Keratinocyte (primary cell): ENCODE results near the gene KCTD1. TPM values are rescaled to one million over a fixed set of nuclear protein-coding genes. Genes with fewer than 3 reads are reported as not detected.

Source experiments
- DNase-seq: peaks from one replicate; pipeline ENCODE4 v3.0.0-alpha.2; 2011; ENCODE audit warnings: low read depth, missing footprints, low spot score
- FAIRE-seq: peaks from 2 replicates; lab custom pipeline; 2011; peaks lifted over from hg19 to GRCh38; lab: Jason Lieb, UNC
- H2AFZ ChIP-seq: 2 replicates; pipeline ENCODE4 v1.6.0; 2012; ENCODE audit warnings: low read length, control low read depth, inconsistent platforms; ENCODE audit not compliant: control insufficient read depth
- H3K27ac ChIP-seq: 2 replicates; pipeline ENCODE4 v1.5.1; 2011; ENCODE audit warnings: low read length; ENCODE audit not compliant: control insufficient read depth, insufficient read depth
- H3K27me3 ChIP-seq: 3 replicates; pipeline ENCODE4 v1.6.0; 2011; ENCODE audit warnings: low read length; ENCODE audit not compliant: control insufficient read depth, insufficient read depth; ENCODE audit errors: extremely low read depth
- H3K36me3 ChIP-seq, 2 experiments: 2 replicates in 1 of 2; 3 replicates in 1 of 2; pipeline ENCODE4 v1.5.1; 2011; ENCODE audit warnings: low read length in 2 of 2, mild to moderate bottlenecking in 1 of 2; ENCODE audit not compliant: control insufficient read depth in 2 of 2, insufficient read depth in 2 of 2; ENCODE audit errors: extremely low read depth in 1 of 2
- H3K4me1 ChIP-seq: 3 replicates; pipeline ENCODE4 v1.5.1; 2011; ENCODE audit warnings: low read length; ENCODE audit not compliant: control insufficient read depth, insufficient read depth; ENCODE audit errors: extremely low read depth
- H3K4me2 ChIP-seq: 3 replicates; pipeline ENCODE4 v1.6.0; 2011; ENCODE audit warnings: low read depth, low read length; ENCODE audit not compliant: control insufficient read depth, insufficient read depth; ENCODE audit errors: extremely low read depth
- H3K4me3 ChIP-seq, 3 experiments: fragments of 200-600 bp in 1 of 3; sonication (generic) in 1 of 3; 2 replicates in 2 of 3; 3 replicates in 1 of 3; pipeline ENCODE4 v1.5.1; 2011 to 2016; ENCODE audit warnings: low read length in 3 of 3, mild to moderate bottlenecking in 3 of 3, control low read depth in 2 of 3, inconsistent platforms in 1 of 3, low read depth in 1 of 3, mixed read lengths in 1 of 3, mixed run types in 1 of 3, moderate library complexity in 1 of 3; ENCODE audit not compliant: control insufficient read depth in 2 of 3, insufficient read depth in 2 of 3; ENCODE audit errors: extremely low read depth in 1 of 3
- H3K79me2 ChIP-seq: 2 replicates; pipeline ENCODE4 v1.6.0; 2012; ENCODE audit warnings: low read length; ENCODE audit not compliant: control insufficient read depth, insufficient read depth
- H3K9ac ChIP-seq: 3 replicates; pipeline ENCODE4 v1.6.0; 2011; ENCODE audit warnings: low read length; ENCODE audit not compliant: control insufficient read depth, insufficient read depth; ENCODE audit errors: extremely low read depth
- H3K9me1 ChIP-seq: 3 replicates; pipeline ENCODE4 v1.6.0; 2011; ENCODE audit warnings: low read length; ENCODE audit not compliant: control insufficient read depth, insufficient read depth; ENCODE audit errors: extremely low read depth
- H3K9me3 ChIP-seq: 2 replicates; pipeline ENCODE4 v1.5.1; 2012; ENCODE audit warnings: low read depth, low read length; ENCODE audit not compliant: control insufficient read depth
- H4K20me1 ChIP-seq: 3 replicates; pipeline ENCODE4 v1.6.0; 2011; ENCODE audit warnings: low read length; ENCODE audit not compliant: control insufficient read depth, insufficient read depth; ENCODE audit errors: extremely low read depth
- CTCF ChIP-seq, 3 experiments: IDR thresholded peaks in 1 of 3; conservative IDR thresholded peaks in 1 of 3; optimal IDR thresholded peaks in 1 of 3; 2 replicates in 2 of 3; 3 replicates in 1 of 3; pipeline versions ENCODE3 to v1.5.1; 2011; ENCODE audit warnings: low read length in 3 of 3, mild to moderate bottlenecking in 3 of 3, moderate library complexity in 2 of 3, control low read depth in 1 of 3, inconsistent platforms in 1 of 3; ENCODE audit not compliant: insufficient read depth in 2 of 3; ENCODE audit errors: extremely low read depth in 1 of 3
- EZH2 ChIP-seq: IDR thresholded peaks from one replicate; pipeline ENCODE4 v1.6.1; 2012; ENCODE audit warnings: inconsistent platforms, mild to moderate bottlenecking, low read length, moderate library complexity
- dilution Hi-C: fragments of 300-500 bp; cut with MboI; formaldehyde crosslinking; loops from one replicate; pipeline ENCODE4 v1.7.0; 2020; ENCODE audit warnings: low sequenced_read_pairs; ENCODE audit not compliant: extremely low pct_ligation_motif_present
- polyA plus RNA-seq, 5 experiments: library from polyadenylated mRNA; depleted of rRNA in 3 of 5; stranded (reverse) in 3 of 5; stranded (forward) in 1 of 5; unstranded in 1 of 5; fragments of >200 nt; gene quantifications; 1 replicate in 1 of 5; 2 replicates in 3 of 5; 3 replicates in 1 of 5; pipeline versions ENCODE4 v1.2.1 to v1.2.3, GENCODE V29; 2011 to 2012; ENCODE audit warnings: missing spikeins in 2 of 5, low read depth in 1 of 5, low replicate concordance in 1 of 5

The KCTD1 gene
- polyA plus RNA-seq, 1 donor (not counting 4 experiments of a cell fraction or from before 2014, with no cell fraction given), result 32.1 TPM

GRCh38 chr18:26450989-26451682, 97.2 kb downstream of the KCTD1 start:
- Histone ChIP-seq H3K9me3 (no peaks in the 10 kb centered on the region), H3K9me1 (no peaks in the 10 kb centered on the region), H3K4me1 (no peaks in the 10 kb centered on the region), H3K4me2 (no peak overlapping the region), H3K27ac (no peak overlapping the region), H3K4me3 (no peak overlapping the region), H3K9ac (no peak overlapping the region), H3K27me3 (no peaks in the 10 kb centered on the region), H3K36me3 (peaks cover 4 to 6% of the 10 kb centered on the region in 2 experiments), H3K79me2 (no peaks in the 10 kb centered on the region), H4K20me1 (no peaks in the 10 kb centered on the region), H2AFZ (no peak overlapping the region)
- TF ChIP-seq EZH2 (no peak), CTCF (optimal IDR thresholded peaks at IDR 0.05 in 1 of 3, IDR thresholded peaks at IDR 0.05 in 1 of 3, conservative IDR thresholded peaks at IDR 0.05 in 1 of 3; ENCODE audit: extremely low read depth in 1 of 3, insufficient read depth in 2 of 3, low read length in 3 of 3) (no peak)
- no peak for FAIRE-seq
- dilution Hi-C loops, result no loop called here
- no peak for DNase-seq

- Histone ChIP-seq H3K4me2 (peak overlapping the region; percentile 8), H2AFZ (peak overlapping the region; percentile 38), H3K4me1 (no peaks in the 10 kb centered on the region), H3K9me3 (no peaks in the 10 kb centered on the region), H3K27ac (no peak overlapping the region), H3K36me3 (no peaks in the 10 kb centered on the region), H3K9ac (no peak overlapping the region), H4K20me1 (no peaks in the 10 kb centered on the region), H3K4me3 (no peak overlapping the region), H3K79me2 (no peaks in the 10 kb centered on the region), H3K27me3 (no peaks in the 10 kb centered on the region), H3K9me1 (no peaks in the 10 kb centered on the region)
- FAIRE-seq (peak; percentile 26), DNase-seq (no peak)
- TF ChIP-seq EZH2, result no peak
- no peak for TF ChIP-seq CTCF (optimal IDR thresholded peaks at IDR 0.05 in 1 of 3, IDR thresholded peaks at IDR 0.05 in 1 of 3, conservative IDR thresholded peaks at IDR 0.05 in 1 of 3; ENCODE audit: extremely low read depth in 1 of 3, insufficient read depth in 2 of 3, low read length in 3 of 3)
- dilution Hi-C loops, result no loop called here
Observed at GRCh38 chr18:26448714-26449159, 99.6 kb downstream of the KCTD1 start.
